Left ventricle myocardium inferior (tissue), 1 donor: ENCODE measurements around the gene NOSIP. TPM values are rescaled to one million over a fixed set of nuclear protein-coding genes. Genes with fewer than 3 reads are reported as not detected.

Experiments used
- DNase-seq: peaks from one replicate; pipeline ENCODE4 v3.0.0-alpha.2; 2020
- H3K27ac ChIP-seq: fragments of 200-600 bp; replicated peaks from 2 replicates; pipeline ENCODE4 v1.8.0; 2021
- H3K27me3 ChIP-seq: fragments of 200-600 bp; 2 replicates; pipeline ENCODE4 v1.8.0; 2021; ENCODE audit warnings: low read depth
- H3K36me3 ChIP-seq: fragments of 200-600 bp; 2 replicates; pipeline ENCODE4 v1.8.0; 2021
- H3K4me1 ChIP-seq: fragments of 200-600 bp; 2 replicates; pipeline ENCODE4 v1.8.0; 2021
- H3K4me3 ChIP-seq: fragments of 200-600 bp; 2 replicates; pipeline ENCODE4 v1.8.0; 2021; ENCODE audit warnings: mild to moderate bottlenecking, moderate library complexity
- H3K9me3 ChIP-seq: fragments of 200-600 bp; replicated peaks from 2 replicates; pipeline ENCODE4 v1.8.0; 2021
- CTCF ChIP-seq: fragments of 200-600 bp; IDR thresholded peaks from 2 replicates; pipeline ENCODE4 v1.8.0; 2021; ENCODE audit warnings: antibody characterized with exemption, mild to moderate bottlenecking, borderline replicate concordance
- intact Hi-C: fragments of 100-400 bp; cut with micrococcal nuclease; formaldehyde crosslinking; loops from one replicate; pipeline ENCODE4 v1.11.0; 2022
- total RNA-seq: library from RNA; stranded (reverse); fragmentation: NEBNext Ultra II Directional; extraction: Animal tissue kit (Norgen Biotek cat#: 25700); gene quantifications from one replicate; pipeline ENCODE4 v1.2.1, GENCODE V29; 2021
- donor health status: DM: no; HTN: yes; CAD: no; lungs with severe emphysema.

The NOSIP gene
- total RNA-seq, 1 donor from 2014 or later, result 47.3 TPM

- peaks cover 40% of the 10 kb centered on the region for H3K4me1 ChIP-seq
- peak; percentile 62 for DNase-seq
- no peaks in the 10 kb centered on the region for H3K9me3 ChIP-seq
- H3K27me3 ChIP-seq, result no peaks in the 10 kb centered on the region
- intact Hi-C loops, result no loop called here
- TF ChIP-seq CTCF, result no peak
- H3K36me3 ChIP-seq, result peaks cover 26% of the 10 kb centered on the region
- H3K27ac ChIP-seq, result peak within 1 kb of the TSS; percentile 97
- H3K4me3 ChIP-seq, result peak within 1 kb of the TSS; percentile 94
Measured at GRCh38 chr19:49590971-49591730, 10.8 kb upstream of the NOSIP start, which contains the start of gene PRR12. Gene PRR12 (plus strand): TSS chr19:49591182. CDS start chr19:49591655, 473 bp downstream.

DNA sequence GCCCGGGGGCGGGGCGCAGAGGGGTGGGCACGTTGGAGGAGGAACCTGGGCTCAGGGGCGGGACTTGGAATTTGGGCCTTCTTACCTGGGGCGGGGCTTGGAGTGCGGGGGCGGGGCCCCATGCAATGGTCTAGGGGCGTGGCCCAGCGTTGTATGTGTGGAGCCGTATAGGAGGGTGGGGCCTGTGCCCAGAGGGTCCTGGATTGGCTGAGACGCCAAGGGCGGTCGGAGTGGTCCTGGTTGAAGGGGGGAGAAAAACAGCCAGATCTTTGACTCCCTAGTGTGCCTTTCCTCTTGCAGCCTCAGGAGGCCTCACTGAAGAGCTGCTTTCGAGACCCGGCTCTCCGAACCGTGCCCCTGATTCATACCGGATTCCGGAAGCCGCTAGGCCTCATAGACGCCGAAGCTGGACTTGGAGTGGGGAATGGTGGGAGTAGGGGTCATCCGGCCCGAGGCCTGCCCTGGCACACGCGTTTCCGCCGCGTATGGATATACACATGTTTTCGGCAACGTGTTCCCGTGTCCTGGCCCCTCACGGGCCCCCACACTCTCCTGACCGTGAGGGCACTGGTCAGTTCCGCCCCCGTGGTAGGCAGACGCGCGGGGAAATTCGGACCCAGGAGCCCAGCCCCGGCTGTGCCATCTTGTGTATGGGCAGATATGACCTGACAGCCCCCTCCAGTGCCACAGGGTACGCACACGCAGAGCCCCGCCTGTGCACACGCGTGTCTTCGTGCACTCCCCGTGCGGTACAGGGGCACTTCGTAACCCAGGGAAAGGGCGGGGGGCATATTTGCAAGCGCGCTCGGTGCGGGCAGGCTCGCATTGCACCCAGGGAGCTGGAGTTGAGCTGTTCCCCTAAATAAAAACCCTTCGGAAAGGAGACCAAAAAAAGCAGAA is 10.0 kb upstream of the NOSIP start:
- peak; percentile 96 for DNase-seq
- H3K27ac ChIP-seq, result peak overlapping the region; percentile 97
- no peaks in the 10 kb centered on the region for H3K27me3 ChIP-seq
- peaks cover 18% of the 10 kb centered on the region for H3K36me3 ChIP-seq
- H3K9me3 ChIP-seq, result no peaks in the 10 kb centered on the region
- H3K4me3 ChIP-seq, result peak overlapping the region; percentile 94
- peak; percentile 5 for TF ChIP-seq CTCF
- peaks cover 40% of the 10 kb centered on the region for H3K4me1 ChIP-seq
- intact Hi-C loops, result no loop called here

DNA sequence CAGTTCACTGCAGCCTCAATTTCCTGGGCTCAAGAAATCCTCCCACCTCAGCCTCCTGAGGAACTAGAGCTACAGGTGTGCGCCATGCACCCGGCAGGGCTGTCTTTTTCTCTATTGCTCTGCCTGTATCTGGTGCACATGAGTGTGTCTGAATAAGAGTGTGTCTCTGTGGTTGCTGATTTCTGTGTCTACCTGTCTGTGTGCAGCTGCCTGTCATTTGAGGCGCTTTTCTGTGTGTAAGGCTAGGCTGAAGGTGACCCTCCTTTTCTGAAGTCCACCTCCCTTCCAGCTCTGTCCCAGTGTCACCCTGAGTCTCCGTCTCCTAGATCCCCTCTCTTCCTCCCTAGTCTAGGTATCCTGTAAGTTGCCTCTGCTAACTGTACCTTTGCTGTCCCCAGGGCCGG is 9.1 kb upstream of the NOSIP start:
- intact Hi-C loops, result no loop called here
- peak overlapping the region; percentile 94 for H3K4me3 ChIP-seq

GRCh38 chr19:49588365-49589122 is 8.2 kb upstream of the NOSIP start:
- H3K4me1 ChIP-seq, result peaks cover 30% of the 10 kb centered on the region
- H3K27me3 ChIP-seq, result no peaks in the 10 kb centered on the region
- no peak overlapping the region for H3K4me3 ChIP-seq
- no peak for TF ChIP-seq CTCF
- intact Hi-C loops, result no loop called here
- no peak for DNase-seq
- no peak overlapping the region for H3K27ac ChIP-seq
- peaks cover under 1% of the 10 kb centered on the region for H3K36me3 ChIP-seq
- no peaks in the 10 kb centered on the region for H3K9me3 ChIP-seq

More for the DNA sequence above, 9.1 kb upstream of the NOSIP start:
- no peaks in the 10 kb centered on the region for H3K27me3 ChIP-seq
- H3K9me3 ChIP-seq, result no peaks in the 10 kb centered on the region
- H3K36me3 ChIP-seq, result peaks cover 10% of the 10 kb centered on the region
- no peak for DNase-seq
- H3K4me1 ChIP-seq, result peaks cover 39% of the 10 kb centered on the region
- peak overlapping the region; percentile 97 for H3K27ac ChIP-seq
- TF ChIP-seq CTCF, result no peak

GRCh38 chr19:49587227-49587626 is 6.9 kb upstream of the NOSIP start:
- no peaks in the 10 kb centered on the region for H3K27me3 ChIP-seq
- H3K4me3 ChIP-seq, result no peak overlapping the region
- no peak for DNase-seq
- intact Hi-C loops, result no loop called here
- H3K9me3 ChIP-seq, result no peaks in the 10 kb centered on the region
- peaks cover 18% of the 10 kb centered on the region for H3K4me1 ChIP-seq
- no peaks in the 10 kb centered on the region for H3K36me3 ChIP-seq
- no peak overlapping the region for H3K27ac ChIP-seq
- TF ChIP-seq CTCF, result no peak
